Muscle layer of duodenum (tissue), 2 donors: ENCODE data around the gene PXT1.
"Not testable (repeated sequence)": the region's sequence is repeated elsewhere in the genome, so short reads cannot be mapped to it uniquely, and the experiment has no call there.

Source experiments
- H3K27ac ChIP-seq: one replicate; pipeline ENCODE4 v1.7.0; 2013; ENCODE audit warnings: mild to moderate bottlenecking, low read length
- H3K27me3 ChIP-seq: one replicate; pipeline ENCODE4 v1.7.0; 2013; ENCODE audit warnings: low read depth, mild to moderate bottlenecking, control low read depth, low read length
- H3K36me3 ChIP-seq, 2 donors: one replicate each; pipeline ENCODE4 v1.7.0; 2013; ENCODE audit warnings: low read length in 2 of 2, control low read depth in 1 of 2, mild to moderate bottlenecking in 1 of 2; ENCODE audit not compliant: insufficient read depth in 2 of 2, control insufficient read depth in 1 of 2
- H3K4me1 ChIP-seq, 2 donors: one replicate each; pipeline ENCODE4 v1.7.0; 2013; ENCODE audit warnings: low read length in 2 of 2, mild to moderate bottlenecking in 2 of 2, control low read depth in 1 of 2, moderate library complexity in 1 of 2; ENCODE audit not compliant: insufficient read depth in 2 of 2, control insufficient read depth in 1 of 2
- H3K4me3 ChIP-seq, 2 donors: one replicate each; pipeline ENCODE4 v1.7.0; 2013; ENCODE audit warnings: low read length in 2 of 2, low read depth in 1 of 2, mild to moderate bottlenecking in 1 of 2
- H3K9me3 ChIP-seq, 2 donors: one replicate each; pipeline ENCODE4 v1.7.0; 2013; ENCODE audit warnings: low read length in 2 of 2, control low read depth in 1 of 2, mild to moderate bottlenecking in 1 of 2; ENCODE audit not compliant: control insufficient read depth in 1 of 2
- donor health status: healthy.

The PXT1 gene

GRCh38 chr6:36442671-36443470 lies at the start of gene PXT1, which contains the start of gene KCTD20:
PXT1 (minus strand) TSS chr6:36442854; CDS start chr6:36426082, 16,772 bp downstream.
KCTD20 (plus strand) TSS chr6:36443000; CDS start chr6:36470098, 27,098 bp downstream.
- peaks cover 0 to 3% of the 10 kb centered on the region in 2 donors for H3K36me3 ChIP-seq
- H3K9me3 ChIP-seq, result no peaks in the 10 kb centered on the region
- peak within 1 kb of the TSS; percentile 98 for H3K27ac ChIP-seq
- no peaks in the 10 kb centered on the region for H3K27me3 ChIP-seq
- H3K4me3 ChIP-seq, result peak within 1 kb of the TSS; percentile 85 to 95
- peaks cover 12 to 23% of the 10 kb centered on the region in 2 donors for H3K4me1 ChIP-seq

- peaks cover 46 to 52% of the 10 kb centered on the region in 2 donors for H3K36me3 ChIP-seq
Observed at GRCh38 chr6:36492092-36492491, 49.4 kb upstream of the PXT1 start.

GRCh38 chr6:36491378-36491965 lies 48.8 kb upstream of the PXT1 start:
- no peak overlapping the region for H3K27ac ChIP-seq
- H3K4me3 ChIP-seq, result no peak overlapping the region
- no peaks in the 10 kb centered on the region for H3K9me3 ChIP-seq
- no peaks in the 10 kb centered on the region for H3K27me3 ChIP-seq
- H3K4me1 ChIP-seq, result peaks cover 3 to 24% of the 10 kb centered on the region in 2 donors
- H3K36me3 ChIP-seq, result peaks cover 46 to 53% of the 10 kb centered on the region in 2 donors

More at GRCh38 chr6:36492092-36492491, 49.4 kb upstream of the PXT1 start:
- no peak overlapping the region for H3K4me3 ChIP-seq
- no peaks in the 10 kb centered on the region for H3K27me3 ChIP-seq
- no peaks in the 10 kb centered on the region for H3K9me3 ChIP-seq
- H3K27ac ChIP-seq, result no peak overlapping the region
- H3K4me1 ChIP-seq, result peaks cover 3 to 24% of the 10 kb centered on the region in 2 donors

GRCh38 chr6:36489426-36489825 lies 46.8 kb upstream of the PXT1 start:
- peaks cover 3 to 24% of the 10 kb centered on the region in 2 donors for H3K4me1 ChIP-seq
- peaks cover 35 to 47% of the 10 kb centered on the region in 2 donors for H3K36me3 ChIP-seq
- no peaks in the 10 kb centered on the region for H3K9me3 ChIP-seq
- H3K27me3 ChIP-seq, result no peaks in the 10 kb centered on the region
- H3K27ac ChIP-seq, result no peak overlapping the region
- no peak overlapping the region for H3K4me3 ChIP-seq

GRCh38 chr6:36488221-36488620 lies 45.6 kb upstream of the PXT1 start:
- Histone ChIP-seq H3K27ac (no peak overlapping the region), H3K36me3 (peaks cover 30 to 35% of the 10 kb centered on the region in 2 donors)

GRCh38 chr6:36487698-36488097 lies 45.0 kb upstream of the PXT1 start:
- Histone ChIP-seq H3K4me3 (no peak overlapping the region), H3K9me3 (no peaks in the 10 kb centered on the region), H3K4me1 (peaks cover 3 to 24% of the 10 kb centered on the region in 2 donors), H3K36me3 (peaks cover 30 to 35% of the 10 kb centered on the region in 2 donors), H3K27me3 (no peaks in the 10 kb centered on the region), H3K27ac (no peak overlapping the region)

More at GRCh38 chr6:36488221-36488620, 45.6 kb upstream of the PXT1 start:
- no peaks in the 10 kb centered on the region for H3K27me3 ChIP-seq
- no peaks in the 10 kb centered on the region for H3K9me3 ChIP-seq
- H3K4me1 ChIP-seq, result peaks cover 3 to 24% of the 10 kb centered on the region in 2 donors
- no peak overlapping the region for H3K4me3 ChIP-seq

- Histone ChIP-seq H3K36me3 (peaks cover 42 to 58% of the 10 kb centered on the region in 2 donors), H3K27me3 (no peaks in the 10 kb centered on the region), H3K27ac (no peak overlapping the region), H3K4me3 (no peak overlapping the region), H3K9me3 (no peaks in the 10 kb centered on the region), H3K4me1 (peaks cover 3 to 24% of the 10 kb centered on the region in 2 donors)
Observed at GRCh38 chr6:36484736-36485135, 42.1 kb upstream of the PXT1 start.

- not testable (repeated sequence) for H3K27ac ChIP-seq, H3K9me3 ChIP-seq, H3K4me3 ChIP-seq, H3K27me3 ChIP-seq
- peaks cover 39 to 59% of the 10 kb centered on the region in 2 donors for H3K36me3 ChIP-seq
- peaks cover 0 to 11% of the 10 kb centered on the region in 2 donors for H3K4me1 ChIP-seq
Observed at GRCh38 chr6:36483326-36483725, 40.7 kb upstream of the PXT1 start.

- Histone ChIP-seq H3K36me3 (peaks cover 24 to 36% of the 10 kb centered on the region in 2 donors), H3K4me1 (no peaks in the 10 kb centered on the region), H3K27ac (no peak overlapping the region), H3K27me3 (no peaks in the 10 kb centered on the region), H3K9me3 (no peaks in the 10 kb centered on the region), H3K4me3 (no peak overlapping the region)
Observed at GRCh38 chr6:36479256-36479655, 36.6 kb upstream of the PXT1 start.

GRCh38 chr6:36478051-36478526 lies 35.4 kb upstream of the PXT1 start:
- Histone ChIP-seq H3K9me3 (no peaks in the 10 kb centered on the region), H3K36me3 (peaks cover 24 to 36% of the 10 kb centered on the region in 2 donors)

GRCh38 chr6:36469946-36470345 lies 27.3 kb upstream of the PXT1 start:
- Histone ChIP-seq H3K27me3 (no peaks in the 10 kb centered on the region), H3K36me3 (peaks cover 13 to 23% of the 10 kb centered on the region in 2 donors), H3K4me1 (no peaks in the 10 kb centered on the region), H3K27ac (no peak overlapping the region), H3K4me3 (no peak overlapping the region), H3K9me3 (no peaks in the 10 kb centered on the region)

More at GRCh38 chr6:36478051-36478526, 35.4 kb upstream of the PXT1 start:
- Histone ChIP-seq H3K4me3 (no peak overlapping the region), H3K27me3 (no peaks in the 10 kb centered on the region), H3K27ac (no peak overlapping the region), H3K4me1 (no peaks in the 10 kb centered on the region)
